Glomerular endothelial cell (primary cell): ENCODE results near the gene LAMA3. TPM values are rescaled to one million over a fixed set of nuclear protein-coding genes. Genes with fewer than 3 reads are reported as not detected.
"Not testable (repeated sequence)": the region's sequence is repeated elsewhere in the genome, so short reads cannot be mapped to it uniquely, and the experiment has no call there.

Experiments used
- DNase-seq: peaks from one replicate; pipeline ENCODE4 v3.0.0-alpha.2; 2011; ENCODE audit warnings: low read depth, low spot score; ENCODE audit errors: extremely low read depth
- total RNA-seq: library from RNA; depleted of rRNA; stranded (reverse); fragments of >200 nt; gene quantifications from 2 replicates; pipeline ENCODE4 v1.2.3, GENCODE V29; 2015

Gene LAMA3
- total RNA-seq, 1 donor from 2014 or later: 1.9 TPM

DNA sequence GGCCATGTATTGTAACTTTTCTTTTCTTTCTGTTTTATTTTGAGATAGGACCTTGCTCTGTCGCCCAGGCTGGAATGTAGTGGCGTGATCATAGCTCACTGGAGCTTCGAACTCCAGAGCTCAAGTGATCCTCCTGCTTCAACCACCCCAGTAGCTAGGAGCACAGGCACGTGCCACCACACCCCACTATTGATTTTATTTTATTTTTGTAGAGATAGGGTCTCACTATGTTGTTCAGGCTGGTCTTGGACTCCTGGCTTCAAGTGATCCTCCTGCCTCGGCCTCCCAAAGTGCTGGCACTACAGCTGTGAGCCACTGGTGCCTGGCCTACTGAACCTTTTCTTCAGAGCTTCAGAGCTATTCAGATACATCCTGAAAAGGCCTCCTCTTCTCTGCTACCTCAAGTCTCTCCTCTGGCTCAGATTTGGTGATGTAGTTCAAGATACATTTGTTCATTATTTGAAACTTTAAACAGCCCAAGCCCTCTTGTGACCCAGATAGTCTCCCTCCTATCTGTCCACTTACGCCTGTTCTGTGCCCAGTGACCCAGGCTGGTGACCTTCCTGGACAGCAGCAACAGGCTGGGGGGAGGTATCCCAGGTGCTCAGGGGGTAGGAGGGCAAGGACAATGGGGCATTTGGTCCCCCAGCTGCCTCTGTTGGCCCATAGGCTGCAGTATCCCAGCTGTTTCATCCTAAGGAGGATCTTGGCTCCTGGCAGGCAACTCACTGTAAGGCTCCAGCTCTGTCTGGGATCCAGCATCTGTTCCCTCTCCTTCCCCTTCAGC is 38.6 kb downstream of the LAMA3 start:
- DNase-seq: no peak

DNA sequence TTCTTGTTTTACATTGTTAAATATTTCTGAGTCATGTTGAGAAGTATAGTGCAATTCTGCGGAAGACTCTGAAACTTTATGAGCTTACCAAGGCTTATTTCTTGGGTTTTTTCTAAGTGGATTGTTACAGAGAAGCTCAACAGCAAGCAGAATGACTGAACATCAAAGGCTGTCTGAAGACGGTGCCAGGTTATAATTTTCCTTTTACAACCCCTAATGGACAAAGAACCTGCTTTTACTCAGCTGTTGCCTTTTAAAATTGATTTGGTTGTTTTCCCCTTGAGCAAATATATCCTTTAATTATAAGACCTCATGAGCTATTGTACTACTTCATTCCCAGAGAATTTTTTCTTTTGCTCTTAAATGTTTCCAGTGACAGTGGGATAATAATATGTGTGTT is 41.6 kb downstream of the LAMA3 start:
- no peak for DNase-seq

DNA sequence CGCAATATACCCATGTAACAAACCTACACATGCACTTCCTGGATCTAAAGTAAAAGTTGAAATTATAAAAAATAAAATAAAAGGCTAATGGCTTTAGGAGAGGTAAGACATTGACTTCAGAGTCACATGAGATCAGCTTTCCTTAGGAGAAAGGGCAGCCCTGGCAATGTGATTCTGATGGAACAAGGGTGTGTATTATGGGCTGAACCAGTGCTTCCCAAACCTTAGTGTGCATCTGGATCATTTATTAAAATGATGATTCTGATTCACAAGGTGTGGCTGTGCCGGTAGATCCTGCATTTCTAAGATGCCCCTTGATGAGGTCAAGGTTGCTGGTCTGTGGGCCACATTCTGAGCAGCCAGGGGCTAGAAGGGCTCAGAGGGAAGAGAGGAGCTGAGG is 42.6 kb downstream of the LAMA3 start:
- DNase-seq: no peak

DNA sequence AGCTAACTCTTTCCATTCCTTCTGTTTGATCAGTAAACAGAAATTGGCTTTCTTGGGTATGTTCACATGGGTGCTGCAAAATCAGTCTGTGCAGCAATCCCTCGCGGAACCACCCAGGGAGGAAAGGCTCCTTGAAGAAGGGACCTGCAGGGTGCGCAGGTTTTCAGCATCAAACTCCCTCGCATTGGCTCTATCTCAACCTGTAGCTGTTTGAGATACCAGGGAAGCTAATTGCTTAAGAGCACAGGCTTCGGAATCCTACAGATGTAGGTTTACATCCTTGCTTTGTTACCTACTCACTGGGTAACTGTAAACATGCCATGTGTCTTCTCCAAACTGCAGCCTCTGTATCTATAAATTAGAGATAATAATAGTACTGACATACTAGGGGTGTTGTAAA is 43.2 kb downstream of the LAMA3 start:
- DNase-seq: no peak

DNA sequence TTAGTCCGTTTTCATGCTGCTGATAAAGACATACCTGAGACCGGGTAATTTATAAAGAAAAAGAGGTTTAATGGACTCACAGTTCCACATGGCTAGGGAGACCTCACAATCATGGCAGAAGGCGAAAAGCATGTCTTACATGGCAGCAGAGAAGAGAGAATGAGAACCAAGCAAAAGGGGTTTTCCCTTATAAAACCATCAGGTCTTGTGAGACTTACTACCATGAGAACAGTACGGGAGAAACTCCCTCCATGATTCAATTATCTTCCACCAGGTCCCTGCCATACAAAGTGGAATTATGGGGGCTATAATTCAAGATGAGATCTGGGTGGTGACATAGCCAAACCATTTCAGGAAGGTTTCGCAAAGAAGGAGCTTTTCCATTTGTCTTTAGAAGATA is 44.0 kb downstream of the LAMA3 start:
- DNase-seq: not testable (repeated sequence)

DNA sequence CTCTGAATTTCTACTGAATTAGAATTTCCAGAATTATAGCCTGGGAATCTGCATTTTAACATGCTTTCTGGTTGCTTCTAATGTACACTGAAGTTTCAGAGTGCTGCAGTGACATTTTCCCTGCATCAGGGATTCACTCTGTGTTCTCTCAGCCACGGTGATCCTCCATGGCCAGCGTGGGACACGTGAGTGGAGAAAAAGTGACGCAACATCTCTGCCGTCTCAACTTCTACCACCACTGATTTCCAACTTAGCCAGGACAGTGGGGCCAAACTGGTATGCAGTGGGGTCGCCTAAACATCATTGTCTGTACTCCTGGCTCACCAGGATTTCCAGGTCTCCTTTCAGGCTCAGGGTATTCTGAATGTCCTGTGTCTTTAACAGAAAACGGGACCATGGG is 44.6 kb downstream of the LAMA3 start:
- DNase-seq: no peak

DNA sequence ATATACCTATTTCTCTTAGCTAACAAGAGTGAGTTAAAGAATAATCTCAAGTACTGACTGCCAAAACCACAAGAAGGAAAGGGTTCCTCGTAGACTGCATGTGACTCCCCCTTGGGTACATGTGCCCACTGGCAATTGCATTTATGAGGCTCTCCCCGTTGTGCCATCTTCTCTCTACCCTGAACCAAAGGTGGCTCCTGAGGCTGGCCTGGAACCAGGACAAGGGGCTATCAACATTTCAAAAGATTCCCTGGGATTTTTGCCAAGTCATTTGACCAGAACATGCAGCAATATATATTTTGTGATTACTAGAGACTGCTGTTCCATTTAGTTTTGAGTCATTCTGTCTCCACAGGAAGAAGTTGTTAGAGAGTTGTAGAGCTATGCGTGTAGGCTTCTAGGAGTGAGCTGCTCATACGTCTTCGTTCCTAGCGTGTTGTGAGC is 45.8 kb downstream of the LAMA3 start:
- DNase-seq: no peak

DNA sequence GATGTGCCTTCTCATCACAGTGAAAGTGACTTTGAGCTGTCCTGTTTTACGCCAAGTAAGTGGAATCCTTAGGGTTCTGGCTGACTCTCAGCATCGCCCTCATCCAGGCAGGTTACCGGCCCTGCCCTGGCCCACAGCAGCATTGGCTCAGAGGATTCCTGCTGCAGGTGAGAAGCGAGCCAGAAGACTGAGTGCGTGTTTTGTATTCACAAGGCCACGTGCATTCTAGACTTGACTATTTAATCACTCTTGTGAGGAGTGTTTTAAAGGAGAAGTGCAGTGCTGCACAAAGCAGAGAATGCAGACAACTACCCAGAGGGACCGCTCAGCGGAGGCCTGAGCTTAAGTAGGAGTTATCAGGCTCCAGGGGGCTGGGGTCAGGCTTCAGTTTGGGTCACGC is 48.3 kb downstream of the LAMA3 start:
- no peak for DNase-seq

DNA sequence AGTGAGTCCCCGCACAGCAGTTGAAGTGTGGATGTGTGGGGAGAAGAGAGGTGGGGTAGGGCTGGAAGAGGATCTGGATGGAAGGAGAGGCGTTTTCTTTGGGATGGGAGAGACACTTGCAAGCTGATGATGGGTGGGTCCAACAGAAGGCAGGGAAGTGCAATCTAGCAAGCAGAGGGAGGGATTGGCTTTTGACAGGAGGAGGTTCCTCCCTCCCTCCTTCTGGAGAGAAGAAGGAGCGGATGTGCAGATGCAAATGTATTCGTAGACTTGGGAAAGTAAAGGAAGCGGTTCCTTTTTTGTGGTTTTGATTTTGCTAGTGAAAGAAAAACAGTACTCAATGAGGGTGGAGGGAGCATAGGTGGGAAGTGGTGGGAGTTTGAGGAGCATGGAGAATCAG is 48.9 kb downstream of the LAMA3 start:
- DNase-seq: no peak

DNA sequence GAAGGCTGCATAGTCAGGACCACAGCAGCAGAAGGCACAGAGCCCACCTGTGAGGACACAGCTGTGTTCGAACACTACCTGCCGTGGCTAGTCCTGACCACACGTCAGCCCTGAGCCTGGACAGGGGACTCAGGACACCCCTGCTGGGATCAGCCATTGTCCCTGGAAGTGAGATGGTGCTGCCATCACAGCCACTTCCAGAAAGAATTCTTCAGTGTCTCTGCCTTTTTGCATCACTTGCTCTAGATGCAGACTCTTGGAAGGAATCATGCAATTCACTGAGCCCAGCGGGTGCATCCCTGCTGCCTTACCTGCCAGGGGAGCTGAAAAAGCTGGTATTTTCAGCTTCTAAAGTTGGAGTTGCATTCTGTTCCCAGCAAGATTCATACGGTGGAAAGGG is 49.3 kb downstream of the LAMA3 start:
- DNase-seq: no peak

DNA sequence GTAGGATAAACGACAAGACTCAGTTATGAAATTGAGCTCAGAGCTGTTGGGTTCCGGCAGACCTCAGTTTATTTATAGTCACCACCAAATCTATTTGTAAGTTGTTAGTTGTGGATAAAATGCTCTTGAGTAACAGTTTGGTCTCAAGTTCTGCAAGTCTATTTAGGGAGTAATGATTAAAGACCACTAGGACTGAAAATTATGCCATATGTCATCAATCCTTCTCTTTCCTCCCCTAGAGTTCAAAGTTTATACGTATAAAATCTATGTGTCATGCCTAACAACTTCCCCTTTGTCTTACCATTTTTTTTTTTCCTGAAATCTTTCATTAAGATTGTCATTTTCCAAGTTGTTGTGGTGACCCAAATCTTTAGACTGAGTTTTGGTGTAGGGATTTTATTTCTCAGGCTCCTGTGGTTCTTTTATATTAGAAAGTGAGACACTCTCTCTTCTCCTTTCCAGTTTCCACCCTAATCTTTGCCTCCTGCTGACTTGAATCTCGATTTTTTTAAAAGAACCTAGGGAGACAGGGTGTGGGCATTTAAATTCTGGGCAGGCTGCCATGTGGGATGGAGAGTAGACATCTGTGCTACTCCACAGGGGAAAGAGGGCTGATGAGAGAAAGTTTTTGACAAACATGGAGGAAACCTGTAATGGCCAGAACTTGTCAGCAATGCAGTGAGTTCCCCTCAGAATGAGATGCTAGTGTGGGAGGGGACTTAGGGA is 51.0 kb downstream of the LAMA3 start:
- DNase-seq: no peak

DNA sequence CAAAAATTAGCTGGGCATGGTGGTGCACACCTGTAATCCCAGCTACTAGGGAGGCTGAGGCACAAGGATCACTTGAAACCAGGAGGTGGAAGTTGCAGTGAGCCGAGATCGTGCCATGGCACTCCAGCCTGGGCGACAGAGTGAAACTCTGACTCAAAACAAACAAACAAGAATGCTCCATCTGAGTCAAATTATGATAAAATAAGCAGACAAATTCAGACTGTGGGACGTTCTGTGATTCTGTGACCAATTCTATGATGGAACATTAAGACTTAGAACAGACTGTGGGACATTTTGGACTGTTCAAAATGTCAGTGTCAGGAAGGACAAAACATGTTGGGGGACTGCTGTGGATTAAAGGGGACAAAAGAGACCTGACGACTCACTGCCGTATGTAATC is 52.7 kb downstream of the LAMA3 start:
- not testable (repeated sequence) for DNase-seq

DNA sequence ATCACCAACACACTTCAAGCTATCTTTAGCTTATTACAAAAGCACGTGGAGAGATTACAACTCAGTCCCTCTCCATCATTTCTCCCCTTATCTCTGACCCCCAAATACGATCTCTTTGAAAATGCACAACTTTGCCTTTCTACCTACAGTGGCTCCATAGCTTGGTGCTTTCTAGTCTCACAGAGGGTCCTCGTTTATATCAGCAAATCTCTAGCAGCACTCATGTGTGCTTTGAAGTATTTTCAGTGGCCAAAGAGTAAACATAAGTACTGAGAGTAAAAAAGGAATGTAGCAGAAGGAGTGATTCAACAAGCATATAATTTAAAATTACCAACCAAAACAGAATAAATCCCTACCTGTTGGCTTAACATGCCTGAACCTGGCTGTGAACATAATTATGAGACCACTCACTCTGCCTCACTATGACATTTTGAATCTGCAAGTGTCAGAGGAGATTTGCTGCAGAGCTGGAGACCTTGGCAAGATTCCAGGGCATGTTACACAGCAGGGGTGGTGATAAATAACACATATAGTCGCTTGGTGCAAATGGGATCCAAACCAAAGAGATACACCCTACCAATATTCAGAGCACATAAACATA is 54.6 kb downstream of the LAMA3 start:
- DNase-seq: no peak

DNA sequence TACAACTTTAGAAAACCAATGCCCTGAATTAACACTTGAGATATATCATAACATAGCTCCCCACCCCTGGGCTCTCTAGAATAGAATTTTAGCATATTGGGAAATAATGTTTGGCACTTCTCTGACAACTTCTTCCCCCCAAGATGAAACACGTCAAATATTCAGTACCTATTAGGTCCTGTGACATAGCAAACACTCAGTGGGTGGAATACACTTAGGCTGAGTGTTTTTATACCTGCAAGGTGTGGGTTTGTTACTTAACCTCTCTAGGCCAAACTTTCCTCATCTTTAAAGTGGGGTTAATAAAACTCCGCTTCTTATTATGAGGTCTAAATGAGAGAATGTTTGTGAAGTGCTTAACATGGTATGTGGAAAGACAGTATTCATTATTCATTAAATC is 56.1 kb downstream of the LAMA3 start:
- no peak for DNase-seq

DNA sequence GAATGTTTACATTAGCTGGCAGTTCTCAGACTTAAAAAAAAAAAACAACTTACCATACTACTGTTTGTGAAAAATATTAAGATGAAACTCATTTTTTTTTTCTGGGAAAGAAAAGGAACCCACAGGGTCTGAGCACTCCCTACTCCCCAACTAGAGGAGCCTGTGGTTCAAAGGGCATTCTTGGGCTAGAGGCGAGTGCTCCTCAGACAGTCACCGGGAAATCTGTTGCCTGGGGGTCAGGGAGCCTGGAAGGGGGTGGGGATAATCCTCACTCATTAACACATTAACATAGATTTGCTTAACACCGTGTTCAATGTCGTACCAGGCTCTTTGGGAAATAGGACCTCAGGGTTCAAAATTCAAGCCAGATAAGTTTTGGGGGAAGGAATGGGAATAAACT is 57.6 kb downstream of the LAMA3 start:
- no peak for DNase-seq

DNA sequence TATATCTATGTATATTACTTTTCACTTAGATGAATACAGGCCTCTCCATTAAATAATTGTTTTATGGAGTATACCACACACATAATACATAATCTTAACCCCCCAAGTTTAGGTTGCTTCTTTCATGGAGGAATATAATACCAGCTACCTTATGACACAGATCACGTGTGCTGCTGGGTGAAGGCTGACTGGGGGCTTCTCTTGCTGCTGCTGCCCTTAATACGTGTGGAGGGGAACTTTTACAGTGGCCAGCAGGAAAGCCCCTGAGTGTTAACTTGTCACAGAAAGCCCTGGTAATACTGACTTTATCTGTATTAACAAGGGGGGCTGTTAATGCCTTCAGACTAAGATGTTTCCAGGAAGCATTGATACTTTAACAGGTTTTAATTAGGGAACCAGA is 63.1 kb downstream of the LAMA3 start:
- DNase-seq: no peak

DNA sequence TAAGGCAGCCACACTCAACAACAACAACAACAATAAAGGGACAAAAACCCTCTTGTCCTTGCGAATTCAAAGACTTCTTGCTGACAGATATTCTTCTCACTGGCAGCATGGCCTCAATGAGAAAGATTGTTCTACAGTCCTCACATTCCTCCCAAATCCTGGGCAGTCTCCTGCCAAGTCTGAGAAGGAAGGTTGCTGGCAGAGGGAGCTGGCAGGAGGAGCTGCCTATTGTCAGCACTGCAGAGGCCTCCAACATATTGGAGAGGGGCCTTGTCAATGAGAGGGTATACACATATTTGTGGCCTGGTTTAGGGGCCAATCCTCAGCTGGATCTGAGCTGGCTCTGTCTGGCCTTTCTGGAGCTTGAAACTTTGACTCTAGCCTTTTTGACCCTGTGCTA is 63.5 kb downstream of the LAMA3 start:
- no peak for DNase-seq

DNA sequence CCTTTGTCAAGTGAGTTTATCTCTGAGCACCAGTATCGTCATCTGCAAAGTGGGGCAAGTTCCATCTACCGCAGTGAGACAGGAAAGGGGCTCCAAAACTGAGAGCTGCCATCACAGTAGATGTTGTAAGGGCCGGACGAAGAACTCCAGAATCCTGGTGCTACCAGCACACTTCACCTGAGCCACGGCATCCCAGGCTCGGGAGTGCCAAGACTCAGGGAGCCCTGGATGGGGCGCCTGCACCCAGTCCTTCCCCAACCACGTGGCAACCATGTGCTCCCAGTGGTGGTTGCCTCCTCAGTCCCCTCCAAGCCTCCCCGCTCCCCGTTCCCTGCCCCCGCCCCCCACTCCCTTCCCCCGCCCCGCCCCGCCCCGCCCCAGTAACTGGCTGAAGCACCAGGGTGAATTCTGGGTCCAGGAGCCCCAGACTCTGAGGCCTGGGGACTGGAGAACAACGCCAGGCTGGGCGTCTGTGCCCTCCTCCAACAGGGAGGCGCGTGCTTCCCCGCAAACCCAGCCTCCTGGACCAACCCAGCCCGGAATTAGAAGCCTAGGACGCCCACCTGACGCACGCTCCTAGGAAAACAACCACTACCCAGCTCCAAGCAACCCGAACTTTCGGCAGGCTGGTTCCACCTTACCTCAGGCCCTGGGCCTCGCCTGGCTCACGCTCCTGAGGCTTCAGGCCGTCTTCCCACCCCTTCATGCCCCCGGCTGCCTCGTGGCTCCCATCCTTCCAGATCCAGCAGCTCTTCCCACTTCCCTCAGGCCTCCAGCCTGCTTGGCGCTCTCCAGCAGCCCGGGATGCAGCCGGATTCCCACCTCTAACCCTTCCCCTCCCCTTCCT is 67.6 kb downstream of the LAMA3 start:
- no peak for DNase-seq

DNA sequence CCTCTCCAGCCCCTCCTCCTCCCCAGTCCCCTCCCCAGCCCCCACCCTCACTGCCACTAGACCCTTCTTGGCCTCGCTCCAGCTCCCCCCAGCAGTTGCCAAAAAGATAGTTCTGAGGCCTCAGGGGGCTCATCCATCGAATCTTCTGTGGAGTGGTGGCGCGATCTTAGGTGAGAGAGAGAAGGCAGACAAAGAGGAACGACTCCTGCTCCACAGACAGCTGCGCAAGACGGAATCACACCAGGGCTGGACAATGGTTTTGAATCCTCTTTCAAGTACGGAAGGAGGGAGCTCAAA is 68.1 kb downstream of the LAMA3 start:
- no peak for DNase-seq

DNA sequence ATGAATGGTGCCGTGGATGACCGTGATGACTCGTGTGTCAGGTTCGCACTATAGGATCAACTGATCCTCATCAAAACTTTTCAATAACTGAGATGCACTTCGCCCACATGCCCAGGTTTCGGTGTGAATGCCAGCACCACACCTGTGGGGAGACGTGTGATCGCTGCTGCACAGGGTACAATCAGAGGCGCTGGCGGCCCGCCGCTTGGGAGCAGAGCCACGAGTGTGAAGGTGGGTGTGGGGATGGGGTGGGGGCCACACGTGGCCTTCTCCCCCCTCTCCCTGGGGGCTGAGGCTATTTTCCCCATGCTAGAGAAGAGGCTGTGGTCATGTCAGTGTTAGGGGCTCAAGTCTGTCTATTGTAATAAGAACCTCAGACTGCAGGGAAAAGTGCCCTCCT is 69.0 kb downstream of the LAMA3 start:
- DNase-seq: no peak

DNA sequence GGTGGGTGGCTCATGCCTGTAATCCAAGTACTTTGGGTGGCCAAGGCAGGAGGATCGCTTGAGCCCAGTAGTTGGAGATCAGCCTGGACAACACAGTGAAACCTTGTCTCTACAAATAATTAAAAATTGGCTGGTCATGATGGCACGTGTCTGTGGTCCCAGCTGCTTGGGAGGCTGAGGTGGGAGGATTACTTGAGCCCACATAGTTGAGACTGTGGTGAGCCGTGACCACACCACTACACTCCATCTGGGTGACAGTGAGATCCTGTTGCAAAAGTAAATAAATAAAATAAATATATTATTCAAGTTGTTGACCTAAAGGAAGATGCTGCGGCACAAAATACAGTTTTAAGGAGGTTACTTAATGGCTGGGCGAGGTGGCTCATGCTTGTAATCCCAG is 72.7 kb downstream of the LAMA3 start:
- no peak for DNase-seq
